IMR-90 (cell line): ENCODE results near the gene CERS4. TPM values are rescaled to one million over a fixed set of nuclear protein-coding genes. Genes with fewer than 3 reads are reported as not detected.

Experiments
- ATAC-seq: fragments of 200-7000 bp; cut with Tn5 transposase; 2 replicates; pipeline ENCODE4 v1.9.1; 2020; ENCODE audit warnings: low read depth, mild to moderate bottlenecking, moderate library complexity
- BruUV-seq: library from RNA; stranded (reverse); fragments of 400-500 nt; replicated peaks from 2 replicates; lab custom pipeline; 2021; lab: Mats Ljungman, UMichigan
- CTCF ChIA-PET: fragments of 300-600 bp; formaldehyde crosslinking; extraction: SDS; loops from one replicate; lab custom pipeline; 2021; ENCODE audit warnings: antibody characterized with exemption; lab: Yijun Ruan, JAX
- POLR2A ChIA-PET: fragments of 300-600 bp; sonication (Branson Sonifier 250); formaldehyde crosslinking; loops from one replicate; lab custom pipeline; 2022; ENCODE audit warnings: antibody characterized with exemption; ENCODE audit not compliant: unreplicated experiment; lab: Charles Lee
- DNase-seq: peaks from one replicate; pipeline ENCODE4 v3.0.0; 2013
- H2AFZ ChIP-seq: replicated peaks from 2 replicates; pipeline ENCODE3; 2013; ENCODE audit warnings: low read length, mild to moderate bottlenecking; ENCODE audit not compliant: poor library complexity
- H2AK5ac ChIP-seq: 2 replicates; pipeline ENCODE4 v1.6.1; 2013; ENCODE audit warnings: low read depth, low read length, inconsistent platforms
- H2AK9ac ChIP-seq: replicated peaks from 2 replicates; pipeline ENCODE3; 2013; ENCODE audit warnings: mild to moderate bottlenecking, low read depth, low read length, moderate library complexity; ENCODE audit not compliant: poor library complexity
- H2BK120ac ChIP-seq: 2 replicates; pipeline ENCODE4 v1.6.1; 2013; ENCODE audit warnings: low read depth, low read length, inconsistent platforms
- H2BK15ac ChIP-seq: 3 replicates; pipeline ENCODE4 v1.6.1; 2013; ENCODE audit warnings: low read depth, low read length, inconsistent platforms
- H2BK20ac ChIP-seq: 2 replicates; pipeline ENCODE4 v1.6.1; 2013; ENCODE audit warnings: low read depth, mild to moderate bottlenecking, inconsistent platforms, low read length, moderate library complexity
- H2BK5ac ChIP-seq: 2 replicates; pipeline ENCODE4 v1.6.1; 2013; ENCODE audit warnings: mild to moderate bottlenecking, low read depth, low read length, inconsistent platforms; ENCODE audit not compliant: poor library complexity, severe bottlenecking
- H3K14ac ChIP-seq: replicated peaks from 2 replicates; pipeline ENCODE4 v1.6.1; 2013; ENCODE audit warnings: low read depth, low read length, inconsistent platforms
- H3K18ac ChIP-seq: 2 replicates; pipeline ENCODE4 v1.6.1; 2013; ENCODE audit warnings: low read depth, low read length, control low read depth
- H3K23ac ChIP-seq: 2 replicates; pipeline ENCODE4 v1.6.1; 2013; ENCODE audit warnings: low read depth, low read length, inconsistent platforms
- H3K27ac ChIP-seq: 2 replicates; pipeline ENCODE4 v1.5.1; 2013; ENCODE audit warnings: mild to moderate bottlenecking, control low read depth, low read length; ENCODE audit not compliant: insufficient read depth
- H3K27me3 ChIP-seq: 2 replicates; pipeline ENCODE4 v1.6.1; 2013; ENCODE audit warnings: low read length; ENCODE audit not compliant: control insufficient read depth, insufficient read depth
- H3K36me3 ChIP-seq: 2 replicates; pipeline ENCODE4 v1.6.1; 2013; ENCODE audit warnings: low read length, mixed read lengths; ENCODE audit not compliant: control insufficient read depth, insufficient read depth
- H3K4ac ChIP-seq: 2 replicates; pipeline ENCODE4 v1.6.1; 2013; ENCODE audit warnings: low read depth, low read length, inconsistent platforms
- H3K4me1 ChIP-seq: 2 replicates; pipeline ENCODE4 v1.6.1; 2013; ENCODE audit warnings: low read length, mixed read lengths; ENCODE audit not compliant: control insufficient read depth, insufficient read depth
- H3K4me2 ChIP-seq: 2 replicates; pipeline ENCODE4 v1.6.1; 2013; ENCODE audit warnings: low read depth, mild to moderate bottlenecking, control low read depth, low read length, moderate library complexity
- H3K4me3 ChIP-seq: 2 replicates; pipeline ENCODE4 v1.5.1; 2013; ENCODE audit warnings: low read depth, mild to moderate bottlenecking, control low read depth, low read length, moderate library complexity; ENCODE audit not compliant: insufficient read depth
- H3K56ac ChIP-seq: 2 replicates; pipeline ENCODE4 v1.6.1; 2013; ENCODE audit warnings: low read length, inconsistent platforms; ENCODE audit not compliant: insufficient read depth; ENCODE audit errors: extremely low read depth
- H3K79me1 ChIP-seq, 2 experiments: 2 replicates each; pipeline ENCODE4 v1.6.1; 2013; ENCODE audit warnings: low read length in 2 of 2, inconsistent platforms in 1 of 2, low read depth in 1 of 2
- H3K9ac ChIP-seq: 2 replicates; pipeline ENCODE4 v1.6.1; 2013; ENCODE audit warnings: low read depth, low read length, control low read depth
- H3K9me1 ChIP-seq: 2 replicates; pipeline ENCODE4 v1.6.1; 2013; ENCODE audit warnings: low read length, inconsistent platforms; ENCODE audit not compliant: insufficient read depth
- H3K9me3 ChIP-seq: 2 replicates; pipeline ENCODE4 v1.6.1; 2013; ENCODE audit warnings: low read length; ENCODE audit not compliant: control insufficient read depth, insufficient read depth
- H4K20me1 ChIP-seq: 2 replicates; pipeline ENCODE4 v1.6.1; 2013; ENCODE audit warnings: low read length, inconsistent platforms; ENCODE audit not compliant: insufficient read depth
- H4K5ac ChIP-seq: 2 replicates; pipeline ENCODE4 v1.6.1; 2013; ENCODE audit warnings: mild to moderate bottlenecking, low read depth, low read length, control low read depth
- H4K8ac ChIP-seq, 2 experiments: 2 replicates each; pipeline ENCODE4 v1.6.1; 2013; ENCODE audit warnings: low read depth in 2 of 2, low read length in 2 of 2, control low read depth in 1 of 2, inconsistent platforms in 1 of 2
- H4K91ac ChIP-seq: 2 replicates; pipeline ENCODE4 v1.6.1; 2013; ENCODE audit warnings: low read depth, low read length, inconsistent platforms; ENCODE audit not compliant: insufficient read depth
- CHD1 ChIP-seq: IDR thresholded peaks from 2 replicates; pipeline ENCODE4 v1.6.1; 2012; ENCODE audit warnings: low read depth, low read length, improper control_type of control experiment
- CTCF ChIP-seq: conservative IDR thresholded peaks from 2 replicates; pipeline ENCODE4 v1.5.1; 2012; ENCODE audit warnings: mild to moderate bottlenecking, low read depth, low read length, improper control_type of control experiment
- MAFK ChIP-seq: IDR thresholded peaks from 2 replicates; pipeline ENCODE4 v1.6.1; 2012; ENCODE audit warnings: low read depth, low read length, improper control_type of control experiment
- RFX5 ChIP-seq: IDR thresholded peaks from 2 replicates; pipeline ENCODE4 v1.8.0; 2012; ENCODE audit warnings: low read depth, mild to moderate bottlenecking, low read length, moderate library complexity
- WGBS, 2 experiments: methylation state at CpG; one replicate each; pipeline versions ENCODE4 v1.1.5 to v1.1.7; 2013; ENCODE audit warnings: missing lambda C conversion rate in 2 of 2; ENCODE audit not compliant: insufficient read length in 1 of 2; ENCODE audit errors: extremely low coverage in 2 of 2; 5-methylcytosine and 5-hydroxymethylcytosine counted together
- dilution Hi-C: fragments of 300-500 bp; cut with HindIII; formaldehyde crosslinking; loops from one replicate; pipeline ENCODE4 v1.14.3; 2018; ENCODE audit warnings: low sequenced_read_pairs; ENCODE audit not compliant: unreplicated experiment
- in situ Hi-C: fragments of 300-500 bp; cut with MboI; formaldehyde crosslinking; loops from 3 replicates; pipeline ENCODE4 v1.14.3; 2019; ENCODE audit warnings: low sequenced_read_pairs, inconsistent platforms, mixed read lengths
- intact Hi-C: fragments of 100-400 bp; cut with micrococcal nuclease; formaldehyde crosslinking; loops from 2 replicates; pipeline ENCODE4 v1.10.0; 2022
- polyA plus RNA-seq, 3 experiments: library from polyadenylated mRNA; depleted of rRNA; stranded (reverse); fragments of >200 nt; gene quantifications; 2 replicates each; pipeline ENCODE4 v1.2.3, GENCODE V29; 2012; ENCODE audit warnings: low replicate concordance in 1 of 3
- total RNA-seq: library from RNA; depleted of rRNA; stranded (reverse); fragments of >200 nt; gene quantifications from 2 replicates; pipeline ENCODE4 v1.2.3, GENCODE V29; 2012

CERS4 gene
- total and polyA plus RNA-seq, 2 of the 4 experiments (the other 2 are of a cell fraction) = 3.2 to 5.7 TPM

DNA sequence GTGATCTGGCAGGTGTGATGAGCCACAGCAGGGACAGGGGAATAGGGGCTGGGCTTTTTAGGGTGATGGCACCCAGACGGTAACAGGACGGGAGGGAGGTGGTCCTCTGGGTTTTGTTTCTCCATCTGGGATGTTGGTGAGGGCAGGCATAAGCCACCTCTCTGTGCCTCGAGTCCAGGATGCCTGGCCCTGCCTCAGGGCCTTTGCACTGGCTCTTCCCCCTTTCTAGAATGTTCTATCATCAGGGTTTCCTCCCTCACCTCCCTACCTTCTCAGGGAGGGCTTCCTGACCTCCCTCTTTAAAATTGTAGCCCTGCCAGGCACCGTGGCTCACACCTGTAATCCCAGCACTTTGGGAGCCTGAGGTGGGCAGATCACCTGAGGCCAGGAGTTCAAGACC is 6.6 kb downstream of the CERS4 start:
- ATAC-seq (no peak), DNase-seq (no peak)
- no peak for TF ChIP-seq CTCF
- no peak for TF ChIP-seq CHD1
- no peak for TF ChIP-seq RFX5
- no peak for TF ChIP-seq MAFK
- no peak overlapping the region for H3K23ac ChIP-seq
- no peak overlapping the region for H3K4me2 ChIP-seq
- H3K18ac ChIP-seq = no peak overlapping the region
- no peak overlapping the region for H3K56ac ChIP-seq
- H3K4me1 ChIP-seq = no peaks in the 10 kb centered on the region
- POLR2A ChIA-PET = no interaction called here
- no CpG with 5 or more reads among the region's 4 CpGs for WGBS, 2 experiments
- no peaks in the 10 kb centered on the region for H3K27me3 ChIP-seq
- no peak overlapping the region for H3K27ac ChIP-seq
- H4K91ac ChIP-seq = no peak overlapping the region
- no peak overlapping the region for H2AK5ac ChIP-seq
- no peak overlapping the region for H2AK9ac ChIP-seq
- H2BK15ac ChIP-seq = no peak overlapping the region
- intact Hi-C loops (no loop called here), in situ Hi-C loops (no loop called here), dilution Hi-C loops (no loop called here)
- H4K8ac ChIP-seq = no peak overlapping the region
- no peak overlapping the region for H4K5ac ChIP-seq
- H2BK120ac ChIP-seq = no peak overlapping the region
- H3K14ac ChIP-seq = no peak overlapping the region
- H3K4me3 ChIP-seq = no peak overlapping the region
- H4K20me1 ChIP-seq = no peaks in the 10 kb centered on the region
- no peak overlapping the region for H2AFZ ChIP-seq
- H3K79me1 ChIP-seq = no peaks in the 10 kb centered on the region; a peak in 1 of 4 replicates
- no peak overlapping the region for H2BK5ac ChIP-seq
- BruUV-seq = no TSS peak
- no peak overlapping the region for H2BK20ac ChIP-seq
- H3K36me3 ChIP-seq = no peaks in the 10 kb centered on the region
- CTCF ChIA-PET = no interaction called here
- H3K9ac ChIP-seq = no peak overlapping the region
- no peak overlapping the region for H3K4ac ChIP-seq
- no peaks in the 10 kb centered on the region for H3K9me3 ChIP-seq
- no peaks in the 10 kb centered on the region for H3K9me1 ChIP-seq
